ENCODE results near the gene DNAH11. TPM values are rescaled to one million over a fixed set of nuclear protein-coding genes. Genes with fewer than 3 reads are reported as not detected.

Gene DNAH11, protein sequence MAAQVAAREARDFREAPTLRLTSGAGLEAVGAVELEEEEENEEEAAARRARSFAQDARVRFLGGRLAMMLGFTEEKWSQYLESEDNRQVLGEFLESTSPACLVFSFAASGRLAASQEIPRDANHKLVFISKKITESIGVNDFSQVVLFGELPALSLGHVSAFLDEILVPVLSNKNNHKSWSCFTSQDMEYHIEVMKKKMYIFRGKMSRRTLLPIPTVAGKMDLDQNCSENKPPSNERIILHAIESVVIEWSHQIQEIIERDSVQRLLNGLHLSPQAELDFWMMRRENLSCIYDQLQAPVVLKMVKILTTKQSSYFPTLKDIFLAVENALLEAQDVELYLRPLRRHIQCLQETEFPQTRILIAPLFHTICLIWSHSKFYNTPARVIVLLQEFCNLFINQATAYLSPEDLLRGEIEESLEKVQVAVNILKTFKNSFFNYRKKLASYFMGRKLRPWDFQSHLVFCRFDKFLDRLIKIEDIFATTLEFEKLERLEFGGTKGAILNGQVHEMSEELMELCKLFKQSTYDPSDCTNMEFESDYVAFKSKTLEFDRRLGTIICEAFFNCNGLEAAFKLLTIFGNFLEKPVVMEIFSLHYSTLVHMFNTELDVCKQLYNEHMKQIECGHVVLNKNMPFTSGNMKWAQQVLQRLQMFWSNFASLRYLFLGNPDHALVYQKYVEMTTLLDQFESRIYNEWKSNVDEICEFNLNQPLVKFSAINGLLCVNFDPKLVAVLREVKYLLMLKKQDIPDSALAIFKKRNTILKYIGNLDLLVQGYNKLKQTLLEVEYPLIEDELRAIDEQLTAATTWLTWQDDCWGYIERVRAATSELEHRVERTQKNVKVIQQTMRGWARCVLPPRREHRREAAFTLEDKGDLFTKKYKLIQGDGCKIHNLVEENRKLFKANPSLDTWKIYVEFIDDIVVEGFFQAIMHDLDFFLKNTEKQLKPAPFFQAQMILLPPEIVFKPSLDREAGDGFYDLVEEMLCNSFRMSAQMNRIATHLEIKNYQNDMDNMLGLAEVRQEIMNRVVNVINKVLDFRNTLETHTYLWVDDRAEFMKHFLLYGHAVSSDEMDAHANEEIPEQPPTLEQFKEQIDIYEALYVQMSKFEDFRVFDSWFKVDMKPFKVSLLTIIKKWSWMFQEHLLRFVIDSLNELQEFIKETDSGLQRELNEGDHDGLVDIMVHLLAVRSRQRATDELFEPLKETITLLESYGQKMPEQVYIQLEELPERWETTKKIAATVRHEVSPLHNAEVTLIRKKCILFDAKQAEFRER (N-terminal part only)
- total RNA-seq (not detected), polyA plus RNA-seq (under 1 TPM in 2 of 4 donors, not detected in 2; 0.34 to 0.65 TPM)

GRCh38 chr7:21542891-21543527 lies at the start of gene DNAH11:
Gene DNAH11, plus strand, starts transcription at chr7:21543039. Its CDS starts 207 bp downstream, at chr7:21543246.
- Histone ChIP-seq H3K9me3 (ENCODE audit: control insufficient read depth in 2 of 2, low read length in 2 of 2) (no peaks in the 10 kb centered on the region), H3K27ac (ENCODE audit: insufficient read depth, low read length, poor library complexity, severe bottlenecking) (no peak within 1 kb of the TSS), H3K27me3 (ENCODE audit: control insufficient read depth, insufficient read depth, low read length) (peaks cover 48% of the 10 kb centered on the region), H3K36me3 (ENCODE audit: control insufficient read depth, insufficient read depth, low read length) (no peaks in the 10 kb centered on the region), H3K4me1 (ENCODE audit: control insufficient read depth, insufficient read depth, low read length, poor library complexity, severe bottlenecking) (peaks cover 13% of the 10 kb centered on the region), H3K4me3 (ENCODE audit: low read depth, low read length) (no peak within 1 kb of the TSS)
- H3K4me1 Mint-ChIP-seq = peaks cover 0 to 9% (median 5%) of the 10 kb centered on the region in 4 donors
- no peak for ATAC-seq (ENCODE audit: low read depth in 2 of 2)
- no peak within 1 kb of the TSS for H3K27ac Mint-ChIP-seq
- peaks cover 0 to 4% (median 0%) of the 10 kb centered on the region in 7 donors for H3K9me3 Mint-ChIP-seq
- H3K36me3 Mint-ChIP-seq = no peaks in the 10 kb centered on the region
- DNase-seq = peak in 1 of 3 donors; percentile 22
- H3K4me3 Mint-ChIP-seq = peak within 1 kb of the TSS in 2 of 4 donors; percentile 10 to 45
- H3K27me3 Mint-ChIP-seq = peaks cover 71% of the 10 kb centered on the region

- Mint-ChIP-seq H3K4me3 (no peak overlapping the region), H3K27ac (no peak overlapping the region), H3K9me3 (peaks cover 0 to 41% (median 12%) of the 10 kb centered on the region in 7 donors), H3K4me1 (peaks cover 0 to 11% (median 2%) of the 10 kb centered on the region in 4 donors), H3K36me3 (peaks cover 58% of the 10 kb centered on the region), H3K27me3 (no peaks in the 10 kb centered on the region)
- ATAC-seq (ENCODE audit: low read depth in 2 of 2) = no peak
- no peak overlapping the region for H3K27ac ChIP-seq (ENCODE audit: insufficient read depth, low read length, poor library complexity, severe bottlenecking)
- peaks cover 50% of the 10 kb centered on the region for H3K36me3 ChIP-seq (ENCODE audit: control insufficient read depth, insufficient read depth, low read length)
- no peak for DNase-seq
- H3K4me1 ChIP-seq (ENCODE audit: control insufficient read depth, insufficient read depth, low read length, poor library complexity, severe bottlenecking) = no peaks in the 10 kb centered on the region
- peaks cover 25 to 29% of the 10 kb centered on the region in 2 experiments for H3K9me3 ChIP-seq (ENCODE audit: control insufficient read depth in 2 of 2, low read length in 2 of 2)
- H3K27me3 ChIP-seq (ENCODE audit: control insufficient read depth, insufficient read depth, low read length) = no peaks in the 10 kb centered on the region
- H3K4me3 ChIP-seq (ENCODE audit: low read depth, low read length) = no peak overlapping the region
Measured at GRCh38 chr7:21495731-21496130, 47.1 kb upstream of the DNAH11 start.

DNA sequence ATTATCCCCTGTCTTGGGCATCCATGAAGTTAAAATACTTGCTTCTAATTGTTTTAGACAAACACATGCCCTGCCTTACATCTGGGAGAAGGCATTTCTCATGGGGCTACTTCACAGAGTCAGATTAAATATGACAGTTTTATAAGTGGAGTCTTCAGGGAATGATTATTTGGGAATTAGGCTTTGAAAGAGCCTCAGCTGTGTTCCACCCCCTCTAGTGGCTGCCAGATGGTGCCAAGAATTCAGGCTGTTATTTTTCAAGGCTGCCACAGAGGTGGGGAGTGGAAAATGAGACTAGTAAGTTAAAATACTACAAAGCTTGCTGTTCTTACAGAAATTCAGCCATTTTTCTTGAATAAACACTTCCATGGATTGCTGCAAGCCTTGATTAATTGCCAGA lies 45.8 kb upstream of the DNAH11 start:
- H3K9me3 Mint-ChIP-seq = peaks cover 0 to 33% (median 10%) of the 10 kb centered on the region in 7 donors
- Histone ChIP-seq H3K9me3 (ENCODE audit: control insufficient read depth in 2 of 2, low read length in 2 of 2) (peaks cover 25 to 27% of the 10 kb centered on the region in 2 experiments), H3K4me1 (ENCODE audit: control insufficient read depth, insufficient read depth, low read length, poor library complexity, severe bottlenecking) (no peaks in the 10 kb centered on the region), H3K27ac (ENCODE audit: insufficient read depth, low read length, poor library complexity, severe bottlenecking) (no peak overlapping the region), H3K4me3 (ENCODE audit: low read depth, low read length) (no peak overlapping the region), H3K36me3 (ENCODE audit: control insufficient read depth, insufficient read depth, low read length) (peaks cover 50% of the 10 kb centered on the region), H3K27me3 (ENCODE audit: control insufficient read depth, insufficient read depth, low read length) (no peaks in the 10 kb centered on the region)
- ATAC-seq (ENCODE audit: low read depth in 2 of 2) (no peak), DNase-seq (no peak)
- no peak overlapping the region for H3K27ac Mint-ChIP-seq
- H3K36me3 Mint-ChIP-seq = peaks cover 58% of the 10 kb centered on the region
- no peaks in the 10 kb centered on the region for H3K27me3 Mint-ChIP-seq
- H3K4me3 Mint-ChIP-seq = no peak overlapping the region
- peaks cover 0 to 11% (median 5%) of the 10 kb centered on the region in 4 donors for H3K4me1 Mint-ChIP-seq

- DNase-seq (no peak), ATAC-seq (ENCODE audit: low read depth in 2 of 2) (no peak)
- peaks cover 0 to 29% (median 12%) of the 10 kb centered on the region in 7 donors for H3K9me3 Mint-ChIP-seq
- peaks cover 64% of the 10 kb centered on the region for H3K36me3 ChIP-seq (ENCODE audit: control insufficient read depth, insufficient read depth, low read length)
- no peaks in the 10 kb centered on the region for H3K27me3 Mint-ChIP-seq
- H3K27me3 ChIP-seq (ENCODE audit: control insufficient read depth, insufficient read depth, low read length) = no peaks in the 10 kb centered on the region
- H3K4me1 Mint-ChIP-seq = peaks cover 3 to 11% (median 5%) of the 10 kb centered on the region in 4 donors
- H3K27ac Mint-ChIP-seq = no peak overlapping the region
- H3K4me3 Mint-ChIP-seq = no peak overlapping the region
- H3K36me3 Mint-ChIP-seq = peaks cover 76% of the 10 kb centered on the region
- H3K27ac ChIP-seq (ENCODE audit: insufficient read depth, low read length, poor library complexity, severe bottlenecking) = no peak overlapping the region
- no peak overlapping the region for H3K4me3 ChIP-seq (ENCODE audit: low read depth, low read length)
- peaks cover 28 to 44% of the 10 kb centered on the region in 2 experiments for H3K9me3 ChIP-seq (ENCODE audit: control insufficient read depth in 2 of 2, low read length in 2 of 2)
- H3K4me1 ChIP-seq (ENCODE audit: control insufficient read depth, insufficient read depth, low read length, poor library complexity, severe bottlenecking) = no peaks in the 10 kb centered on the region
Measured at GRCh38 chr7:21500117-21500832, 42.6 kb upstream of the DNAH11 start.

DNA sequence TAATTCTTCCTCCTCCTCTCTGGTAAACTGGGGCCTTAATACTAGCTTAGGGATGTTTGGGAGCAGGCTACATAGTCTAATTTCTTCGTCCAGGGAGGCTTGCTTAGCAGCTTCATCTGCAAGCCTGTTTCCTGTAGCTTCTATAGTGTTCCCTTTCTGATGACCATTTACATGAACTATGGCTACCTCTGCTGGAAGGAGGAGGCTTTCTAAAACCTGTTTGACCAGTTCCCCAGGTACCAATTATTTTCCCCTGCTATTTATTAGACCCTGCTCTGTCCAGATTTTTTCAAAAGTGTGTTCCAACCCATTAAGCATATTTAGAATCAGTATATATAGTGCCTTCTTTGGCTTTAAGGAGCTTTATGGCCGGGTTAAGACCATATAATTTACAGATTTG lies 38.8 kb upstream of the DNAH11 start:
- Histone ChIP-seq H3K4me3 (ENCODE audit: low read depth, low read length) (no peak overlapping the region), H3K36me3 (ENCODE audit: control insufficient read depth, insufficient read depth, low read length) (peaks cover 85% of the 10 kb centered on the region), H3K4me1 (ENCODE audit: control insufficient read depth, insufficient read depth, low read length, poor library complexity, severe bottlenecking) (no peaks in the 10 kb centered on the region), H3K27me3 (ENCODE audit: control insufficient read depth, insufficient read depth, low read length) (no peaks in the 10 kb centered on the region), H3K27ac (ENCODE audit: insufficient read depth, low read length, poor library complexity, severe bottlenecking) (no peak overlapping the region), H3K9me3 (ENCODE audit: control insufficient read depth in 2 of 2, low read length in 2 of 2) (peaks cover 36 to 53% of the 10 kb centered on the region in 2 experiments)
- H3K4me3 Mint-ChIP-seq = no peak overlapping the region
- peaks cover 5 to 40% (median 16%) of the 10 kb centered on the region in 7 donors for H3K9me3 Mint-ChIP-seq
- H3K27ac Mint-ChIP-seq = no peak overlapping the region
- H3K36me3 Mint-ChIP-seq = peaks cover 87% of the 10 kb centered on the region
- no peaks in the 10 kb centered on the region for H3K27me3 Mint-ChIP-seq
- no peak for DNase-seq
- ATAC-seq (ENCODE audit: low read depth in 2 of 2) = no peak
- peaks cover 3 to 21% (median 6%) of the 10 kb centered on the region in 4 donors for H3K4me1 Mint-ChIP-seq

DNA sequence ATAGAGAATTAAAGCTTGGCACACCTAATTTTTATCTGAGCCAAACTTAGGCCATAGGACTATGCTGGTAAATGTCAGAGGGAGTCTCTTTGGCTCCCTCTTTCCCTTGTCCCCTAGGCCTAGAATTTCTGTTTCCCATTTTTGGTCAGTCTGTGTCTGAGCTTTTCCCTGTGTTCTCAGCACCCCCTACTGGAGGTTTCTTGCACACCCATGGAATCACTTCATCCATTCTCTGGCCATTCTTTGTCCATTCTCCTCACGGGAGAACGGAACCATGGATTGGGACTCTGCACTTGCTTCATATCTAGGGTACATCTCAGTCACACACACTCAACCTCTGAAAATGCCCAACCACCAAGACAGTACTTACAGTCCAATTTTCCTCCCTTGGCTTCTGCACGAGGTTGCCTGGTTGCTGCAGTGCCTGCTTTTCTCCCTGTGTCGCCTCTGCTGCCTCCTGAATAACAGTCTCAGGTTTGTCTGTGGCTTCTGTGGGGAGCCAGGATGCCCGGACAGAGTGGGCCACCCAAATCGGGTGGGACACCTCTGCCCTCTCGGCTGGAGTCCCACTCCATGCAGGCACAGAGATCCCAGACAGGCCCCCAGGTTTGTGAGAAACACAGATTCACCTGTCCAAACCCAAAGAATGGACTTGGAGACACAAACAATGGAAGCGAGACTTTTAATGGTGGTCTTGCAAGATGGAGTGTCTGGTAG lies 35.1 kb upstream of the DNAH11 start:
- no peak overlapping the region for H3K4me3 Mint-ChIP-seq
- Histone ChIP-seq H3K4me1 (ENCODE audit: control insufficient read depth, insufficient read depth, low read length, poor library complexity, severe bottlenecking) (no peaks in the 10 kb centered on the region), H3K36me3 (ENCODE audit: control insufficient read depth, insufficient read depth, low read length) (peaks cover 80% of the 10 kb centered on the region), H3K9me3 (ENCODE audit: control insufficient read depth in 2 of 2, low read length in 2 of 2) (peaks cover 36 to 43% of the 10 kb centered on the region in 2 experiments), H3K4me3 (ENCODE audit: low read depth, low read length) (no peak overlapping the region), H3K27me3 (ENCODE audit: control insufficient read depth, insufficient read depth, low read length) (no peaks in the 10 kb centered on the region), H3K27ac (ENCODE audit: insufficient read depth, low read length, poor library complexity, severe bottlenecking) (no peak overlapping the region)
- no peaks in the 10 kb centered on the region for H3K27me3 Mint-ChIP-seq
- peaks cover 76% of the 10 kb centered on the region for H3K36me3 Mint-ChIP-seq
- peaks cover 1 to 35% (median 16%) of the 10 kb centered on the region in 7 donors for H3K9me3 Mint-ChIP-seq
- DNase-seq = peak in 1 of 3 donors; percentile 27
- no peak for ATAC-seq (ENCODE audit: low read depth in 2 of 2)
- H3K27ac Mint-ChIP-seq = no peak overlapping the region
- peaks cover 0 to 14% (median 4%) of the 10 kb centered on the region in 4 donors for H3K4me1 Mint-ChIP-seq

Data from CD4-positive, CD25-positive, alpha-beta regulatory T cell (primary cell).